Activated naive CD4-positive, alpha-beta T cell treated with anti-CD3 and anti-CD28 coated beads, Interleukin-2, amount 50 U/mL, for 24 hours (primary cell): ENCODE results near the gene ATRNL1.
"Not testable (repeated sequence)": the region's sequence is repeated elsewhere in the genome, so short reads cannot be mapped to it uniquely, and the experiment has no call there.

Experiments used
- H3K27ac Mint-ChIP-seq: one replicate; pipeline ENCODE4 v1.8.0; 2021; ENCODE audit warnings: mild to moderate bottlenecking, mixed read lengths
- H3K27me3 Mint-ChIP-seq: one replicate; pipeline ENCODE4 v1.8.0; 2021; ENCODE audit warnings: mixed read lengths
- H3K36me3 Mint-ChIP-seq: one replicate; pipeline ENCODE4 v1.8.0; 2021; ENCODE audit warnings: mixed read lengths
- H3K4me1 Mint-ChIP-seq: one replicate; pipeline ENCODE4 v1.8.0; 2021; ENCODE audit warnings: mixed read lengths
- H3K4me3 Mint-ChIP-seq: one replicate; pipeline ENCODE4 v1.8.0; 2021; ENCODE audit warnings: mild to moderate bottlenecking, mixed read lengths
- H3K9me3 Mint-ChIP-seq: one replicate; pipeline ENCODE4 v1.8.0; 2021; ENCODE audit warnings: mixed read lengths

Gene ATRNL1

DNA sequence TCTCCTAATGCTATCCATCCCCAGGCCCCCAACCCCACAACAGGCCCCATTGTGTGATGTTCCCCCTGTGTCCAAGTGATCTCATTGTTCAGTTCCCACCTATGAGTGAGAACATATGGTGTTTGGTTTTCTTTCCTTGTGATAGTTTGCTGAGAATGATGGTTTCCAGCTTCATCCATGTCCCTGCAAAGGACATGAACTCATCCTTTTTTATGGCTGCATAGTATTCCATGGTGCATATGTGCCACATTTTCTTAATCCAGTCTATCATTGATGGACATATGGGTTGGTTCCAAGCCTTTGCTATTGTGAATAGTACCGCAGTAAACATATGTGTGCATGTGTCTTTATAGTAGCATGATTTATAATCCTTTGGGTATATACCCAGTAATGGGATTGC lies 160.6 kb downstream of the ATRNL1 start:
- H3K4me3 Mint-ChIP-seq, H3K27me3 Mint-ChIP-seq, H3K27ac Mint-ChIP-seq, H3K36me3 Mint-ChIP-seq, H3K4me1 Mint-ChIP-seq, H3K9me3 Mint-ChIP-seq: not testable (repeated sequence)

GRCh38 chr10:115272482-115272881 lies 179.3 kb downstream of the ATRNL1 start:
- Mint-ChIP-seq H3K9me3 (no peaks in the 10 kb centered on the region), H3K36me3 (no peaks in the 10 kb centered on the region), H3K27me3 (no peaks in the 10 kb centered on the region), H3K4me1 (no peaks in the 10 kb centered on the region), H3K4me3 (no peak overlapping the region), H3K27ac (no peak overlapping the region)

- Mint-ChIP-seq H3K27ac (no peak overlapping the region), H3K36me3 (no peaks in the 10 kb centered on the region), H3K4me1 (no peaks in the 10 kb centered on the region), H3K9me3 (no peaks in the 10 kb centered on the region), H3K27me3 (no peaks in the 10 kb centered on the region), H3K4me3 (no peak overlapping the region)
These were observed 185.1 kb downstream of the ATRNL1 start for GRCh38 chr10:115278294-115278693.

GRCh38 chr10:115295213-115295805 lies 202.1 kb downstream of the ATRNL1 start:
- Mint-ChIP-seq H3K4me1 (no peaks in the 10 kb centered on the region), H3K27me3 (no peaks in the 10 kb centered on the region), H3K36me3 (no peaks in the 10 kb centered on the region), H3K27ac (no peak overlapping the region), H3K4me3 (no peak overlapping the region), H3K9me3 (peaks cover 27% of the 10 kb centered on the region)

- no peaks in the 10 kb centered on the region for H3K36me3 Mint-ChIP-seq
- no peaks in the 10 kb centered on the region for H3K27me3 Mint-ChIP-seq
- H3K9me3 Mint-ChIP-seq: no peaks in the 10 kb centered on the region
- no peaks in the 10 kb centered on the region for H3K4me1 Mint-ChIP-seq
- no peak overlapping the region for H3K27ac Mint-ChIP-seq
- no peak overlapping the region for H3K4me3 Mint-ChIP-seq
These were observed 206.9 kb downstream of the ATRNL1 start for GRCh38 chr10:115300080-115300479.

GRCh38 chr10:115319669-115320068 lies 226.5 kb downstream of the ATRNL1 start:
- not testable (repeated sequence) for H3K36me3 Mint-ChIP-seq, H3K4me3 Mint-ChIP-seq, H3K27me3 Mint-ChIP-seq, H3K27ac Mint-ChIP-seq, H3K4me1 Mint-ChIP-seq
- H3K9me3 Mint-ChIP-seq: peaks cover 19% of the 10 kb centered on the region

GRCh38 chr10:115321360-115321759 lies 228.2 kb downstream of the ATRNL1 start:
- Mint-ChIP-seq H3K27me3 (no peaks in the 10 kb centered on the region), H3K36me3 (no peaks in the 10 kb centered on the region), H3K9me3 (peaks cover 25% of the 10 kb centered on the region), H3K4me3 (no peak overlapping the region), H3K27ac (no peak overlapping the region), H3K4me1 (no peaks in the 10 kb centered on the region)

- peaks cover 13% of the 10 kb centered on the region for H3K9me3 Mint-ChIP-seq
- no peaks in the 10 kb centered on the region for H3K27me3 Mint-ChIP-seq
- H3K27ac Mint-ChIP-seq: no peak overlapping the region
- H3K4me3 Mint-ChIP-seq: no peak overlapping the region
- H3K4me1 Mint-ChIP-seq: no peaks in the 10 kb centered on the region
- H3K36me3 Mint-ChIP-seq: no peaks in the 10 kb centered on the region
These were observed 235.2 kb downstream of the ATRNL1 start for GRCh38 chr10:115328331-115328730.

GRCh38 chr10:115335366-115335765 lies 242.2 kb downstream of the ATRNL1 start:
- H3K27ac Mint-ChIP-seq: no peak overlapping the region
- no peak overlapping the region for H3K4me3 Mint-ChIP-seq
- no peaks in the 10 kb centered on the region for H3K27me3 Mint-ChIP-seq
- H3K4me1 Mint-ChIP-seq: no peaks in the 10 kb centered on the region
- H3K9me3 Mint-ChIP-seq: no peaks in the 10 kb centered on the region
- H3K36me3 Mint-ChIP-seq: no peaks in the 10 kb centered on the region

DNA sequence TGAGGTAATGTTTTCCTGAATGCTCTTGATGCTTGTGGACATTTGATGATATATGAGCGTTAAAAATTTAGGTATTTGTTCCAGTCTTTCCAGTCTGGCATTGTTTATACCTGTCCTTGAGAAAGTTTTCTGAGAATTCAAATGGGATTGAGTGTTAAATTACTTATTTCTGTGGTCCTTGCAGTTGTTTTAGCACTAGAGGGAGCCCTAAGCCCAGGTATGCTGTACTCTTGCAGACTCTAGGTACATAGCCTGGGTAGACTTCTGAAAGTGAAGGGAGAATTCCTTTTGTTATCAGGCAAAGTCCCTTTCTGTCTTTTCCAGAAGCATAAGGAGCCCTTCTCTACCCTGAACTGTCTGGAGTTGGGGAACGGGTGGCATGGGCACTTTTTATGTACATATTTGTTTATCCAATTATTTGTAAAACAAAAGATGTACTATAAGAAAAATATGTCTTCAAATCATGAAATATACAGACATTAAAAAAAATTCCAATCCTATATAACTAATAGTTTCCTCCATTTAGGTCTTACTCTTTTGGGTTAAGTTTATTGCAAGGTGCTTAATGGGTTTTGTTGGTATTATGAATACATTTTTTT lies 262.1 kb downstream of the ATRNL1 start:
- Mint-ChIP-seq H3K9me3 (no peaks in the 10 kb centered on the region), H3K36me3 (no peaks in the 10 kb centered on the region), H3K27me3 (no peaks in the 10 kb centered on the region), H3K27ac (no peak overlapping the region), H3K4me3 (no peak overlapping the region), H3K4me1 (no peaks in the 10 kb centered on the region)

- H3K27me3 Mint-ChIP-seq, H3K9me3 Mint-ChIP-seq, H3K4me1 Mint-ChIP-seq, H3K4me3 Mint-ChIP-seq, H3K36me3 Mint-ChIP-seq, H3K27ac Mint-ChIP-seq: not testable (repeated sequence)
These were observed 274.8 kb downstream of the ATRNL1 start for GRCh38 chr10:115367920-115368319.

DNA sequence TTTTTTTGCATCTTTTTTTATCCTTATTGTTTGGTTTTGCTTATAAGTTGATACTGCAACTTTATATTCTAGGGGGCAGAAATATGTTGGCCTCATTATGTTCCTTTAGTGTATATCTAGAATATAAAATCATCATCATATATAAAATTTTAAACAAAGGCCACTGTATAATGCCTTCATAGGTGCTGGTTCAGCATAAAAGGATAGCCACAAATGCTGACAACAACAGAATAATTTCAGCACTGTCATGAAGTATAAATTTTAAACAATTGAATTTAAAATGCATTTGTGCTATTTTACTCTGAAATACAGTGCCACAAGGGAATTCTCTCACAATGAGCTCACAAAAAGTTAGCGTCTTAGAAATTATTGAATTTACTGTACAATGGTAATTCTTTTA lies 285.9 kb downstream of the ATRNL1 start:
- Mint-ChIP-seq H3K36me3 (no peaks in the 10 kb centered on the region), H3K9me3 (peaks cover 6% of the 10 kb centered on the region), H3K27me3 (peaks cover 2% of the 10 kb centered on the region), H3K4me3 (no peak overlapping the region), H3K27ac (no peak overlapping the region), H3K4me1 (no peaks in the 10 kb centered on the region)

- Mint-ChIP-seq H3K27ac (no peak overlapping the region), H3K9me3 (peaks cover 4% of the 10 kb centered on the region), H3K4me3 (no peak overlapping the region), H3K4me1 (no peaks in the 10 kb centered on the region), H3K27me3 (peaks cover 2% of the 10 kb centered on the region), H3K36me3 (no peaks in the 10 kb centered on the region)
These were observed 291.5 kb downstream of the ATRNL1 start for GRCh38 chr10:115384665-115385064.

DNA sequence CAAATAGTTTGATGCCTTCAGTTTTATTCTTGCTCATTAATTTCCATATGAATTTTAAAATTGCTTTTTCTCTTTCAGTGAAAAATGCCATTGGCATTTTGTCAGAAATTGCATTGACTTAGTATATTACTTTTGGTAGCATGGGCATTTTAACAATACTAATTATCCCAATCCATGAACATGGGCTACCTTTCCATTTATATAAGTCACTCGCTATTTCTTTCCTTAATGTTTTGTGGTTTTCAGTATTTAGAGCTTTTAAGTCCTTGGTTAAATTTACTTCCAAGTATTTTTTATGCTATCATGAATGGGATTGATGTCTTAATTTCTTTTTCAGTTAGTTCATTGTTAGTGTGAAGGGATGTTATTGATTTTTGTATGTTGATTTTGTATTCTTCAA lies 297.4 kb downstream of the ATRNL1 start:
- H3K27ac Mint-ChIP-seq: no peak overlapping the region
- H3K27me3 Mint-ChIP-seq: no peaks in the 10 kb centered on the region
- no peaks in the 10 kb centered on the region for H3K4me1 Mint-ChIP-seq
- peaks cover 3% of the 10 kb centered on the region for H3K9me3 Mint-ChIP-seq
- H3K4me3 Mint-ChIP-seq: no peak overlapping the region
- no peaks in the 10 kb centered on the region for H3K36me3 Mint-ChIP-seq

DNA sequence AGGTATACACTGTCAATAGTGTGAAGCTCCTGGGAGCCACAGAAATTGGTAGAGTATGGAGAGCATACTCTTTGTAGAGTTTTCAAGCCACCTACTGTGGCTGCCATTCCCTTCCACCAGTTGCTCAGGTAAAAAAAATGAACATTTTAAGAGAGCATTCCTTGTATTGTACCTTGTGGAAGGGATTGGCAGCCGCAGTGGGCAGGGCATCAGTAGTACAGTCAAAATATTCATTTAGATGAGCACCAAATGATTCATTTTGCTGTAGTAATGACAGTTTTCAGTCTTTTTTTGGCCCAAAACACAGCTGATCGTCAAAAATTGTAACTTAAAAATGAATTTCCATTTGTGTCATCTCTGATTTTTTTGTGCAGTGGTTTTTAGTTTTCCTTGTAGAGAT lies 304.9 kb downstream of the ATRNL1 start:
- no peak overlapping the region for H3K27ac Mint-ChIP-seq

GRCh38 chr10:115402699-115403098 lies 309.5 kb downstream of the ATRNL1 start:
- Mint-ChIP-seq H3K9me3 (no peaks in the 10 kb centered on the region), H3K4me3 (no peak overlapping the region), H3K4me1 (no peaks in the 10 kb centered on the region), H3K36me3 (no peaks in the 10 kb centered on the region), H3K27me3 (no peaks in the 10 kb centered on the region), H3K27ac (no peak overlapping the region)

More for the DNA sequence above, 304.9 kb downstream of the ATRNL1 start:
- H3K27me3 Mint-ChIP-seq: no peaks in the 10 kb centered on the region
- H3K4me3 Mint-ChIP-seq: no peak overlapping the region
- H3K4me1 Mint-ChIP-seq: no peaks in the 10 kb centered on the region
- no peaks in the 10 kb centered on the region for H3K9me3 Mint-ChIP-seq
- no peaks in the 10 kb centered on the region for H3K36me3 Mint-ChIP-seq

DNA sequence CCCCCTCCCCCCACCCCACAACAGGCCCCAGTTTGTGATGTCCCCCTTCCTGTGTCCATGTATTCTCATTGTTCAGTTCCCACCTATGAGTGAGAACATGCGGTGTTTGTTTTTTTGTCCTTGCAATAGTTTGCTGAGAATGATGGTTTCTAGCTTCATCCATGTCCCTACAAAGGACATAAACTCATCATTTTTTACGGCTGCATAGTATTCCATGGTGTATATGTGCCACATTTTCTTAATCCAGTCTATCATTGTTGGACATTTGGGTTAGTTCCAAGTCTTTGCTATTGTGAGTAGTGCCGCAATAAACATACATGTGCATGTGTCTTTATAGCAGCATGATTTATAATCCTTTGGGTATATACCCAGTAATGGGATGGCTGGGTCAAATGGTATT lies 312.7 kb downstream of the ATRNL1 start:
- H3K36me3 Mint-ChIP-seq, H3K4me3 Mint-ChIP-seq, H3K27ac Mint-ChIP-seq, H3K27me3 Mint-ChIP-seq, H3K9me3 Mint-ChIP-seq, H3K4me1 Mint-ChIP-seq: not testable (repeated sequence)
